Fibroblast of lung (primary cell): ENCODE measurements around the gene BTNL3. TPM values are rescaled to one million over a fixed set of nuclear protein-coding genes. Genes with fewer than 3 reads are reported as not detected.

Experiments used
- DNase-seq, 2 donors: peaks; one replicate each; pipeline versions ENCODE4 v3.0.0 to v3.0.0-alpha.2; 2010; ENCODE audit warnings: low read depth in 2 of 2
- H2AFZ ChIP-seq: 2 replicates; pipeline ENCODE4 v1.5.1; 2012; ENCODE audit warnings: low read length, control low read depth, inconsistent platforms
- H3K27ac ChIP-seq: 2 replicates; pipeline ENCODE4 v1.5.1; 2011; ENCODE audit warnings: low read length, control low read depth; ENCODE audit not compliant: insufficient read depth
- H3K27me3 ChIP-seq: 2 replicates; pipeline ENCODE4 v1.5.1; 2011; ENCODE audit warnings: mild to moderate bottlenecking, low read length; ENCODE audit not compliant: control insufficient read depth, insufficient read depth
- H3K36me3 ChIP-seq: 2 replicates; pipeline ENCODE4 v1.5.1; 2011; ENCODE audit warnings: low read length; ENCODE audit not compliant: control insufficient read depth, insufficient read depth
- H3K4me1 ChIP-seq: 2 replicates; pipeline ENCODE4 v1.5.1; 2011; ENCODE audit warnings: low read length; ENCODE audit not compliant: control insufficient read depth, insufficient read depth; ENCODE audit errors: extremely low read depth
- H3K4me2 ChIP-seq: 2 replicates; pipeline ENCODE4 v1.5.1; 2011; ENCODE audit warnings: low read length, control low read depth; ENCODE audit not compliant: insufficient read depth; ENCODE audit errors: extremely low read depth
- H3K4me3 ChIP-seq, 4 experiments: fragments of 200-600 bp in 1 of 4; sonication (generic) in 1 of 4; replicated peaks in 1 of 4; 2 replicates each; pipeline ENCODE4 v1.5.1; 2011 to 2016; ENCODE audit warnings: low read length in 4 of 4, low read depth in 3 of 4, mild to moderate bottlenecking in 3 of 4, control low read depth in 2 of 4, inconsistent platforms in 1 of 4, mixed read lengths in 1 of 4; ENCODE audit not compliant: insufficient read depth in 1 of 4; ENCODE audit errors: control extremely low read depth in 1 of 4
- H3K79me2 ChIP-seq: 2 replicates; pipeline ENCODE4 v1.5.1; 2012; ENCODE audit warnings: mild to moderate bottlenecking, low read length, inconsistent platforms; ENCODE audit not compliant: control insufficient read depth, insufficient read depth
- H3K9ac ChIP-seq: 2 replicates; pipeline ENCODE4 v1.5.1; 2011; ENCODE audit warnings: mild to moderate bottlenecking, low read length, control low read depth; ENCODE audit not compliant: insufficient read depth
- H3K9me3 ChIP-seq: 2 replicates; pipeline ENCODE4 v1.5.1; 2012; ENCODE audit warnings: low read depth, low read length; ENCODE audit not compliant: control insufficient read depth, insufficient read depth
- H4K20me1 ChIP-seq: 2 replicates; pipeline ENCODE4 v1.5.1; 2011; ENCODE audit warnings: low read length; ENCODE audit not compliant: control insufficient read depth, insufficient read depth; ENCODE audit errors: extremely low read depth
- CTCF ChIP-seq, 2 donors: IDR thresholded peaks in 1 of 2; conservative IDR thresholded peaks in 1 of 2; 1 replicate in 1 of 2; 2 replicates in 1 of 2; pipeline ENCODE4 v1.5.1; 2011 to 2012; ENCODE audit warnings: low read length in 2 of 2, control low read depth in 1 of 2, inconsistent platforms in 1 of 2, low read depth in 1 of 2, mild to moderate bottlenecking in 1 of 2
- EZH2 ChIP-seq: IDR thresholded peaks from 2 replicates; pipeline ENCODE4 v1.5.1; 2012; ENCODE audit warnings: low read length, control low read depth, mild to moderate bottlenecking; ENCODE audit errors: missing control alignments
- polyA plus RNA-seq, 2 donors: library from polyadenylated mRNA; depleted of rRNA in 1 of 2; stranded (reverse) in 1 of 2; unstranded in 1 of 2; fragments of >200 nt; gene quantifications; 2 replicates each; pipeline ENCODE4 v1.2.1, GENCODE V29; 2011 to 2012; ENCODE audit warnings: missing spikeins in 1 of 2
- total RNA-seq: library from RNA; depleted of rRNA; stranded (reverse); fragments of >200 nt; gene quantifications from 2 replicates; pipeline ENCODE4 v1.2.1, GENCODE V29; 2014

BTNL3 gene
- total and polyA plus RNA-seq, 2 donors (not counting 1 experiment from before 2014, with no cell fraction given), result not detected

GRCh38 chr5:180960209-180960608, 28.4 kb upstream of the BTNL3 start:
- Histone ChIP-seq H2AFZ (no peak overlapping the region), H4K20me1 (no peaks in the 10 kb centered on the region), H3K27me3 (no peaks in the 10 kb centered on the region), H3K4me2 (no peak overlapping the region), H3K27ac (no peak overlapping the region), H3K4me1 (no peaks in the 10 kb centered on the region), H3K79me2 (no peaks in the 10 kb centered on the region), H3K36me3 (no peaks in the 10 kb centered on the region), H3K9me3 (no peaks in the 10 kb centered on the region), H3K9ac (no peak overlapping the region), H3K4me3 (no peak overlapping the region)
- no peak for DNase-seq
- TF ChIP-seq EZH2, result no peak
- TF ChIP-seq CTCF (conservative IDR thresholded peaks at IDR 0.05 in 1 of 2, IDR thresholded peaks at IDR 0.05 in 1 of 2; ENCODE audit: low read depth in 1 of 2, low read length in 2 of 2), result no peak

GRCh38 chr5:180969406-180969805, 19.2 kb upstream of the BTNL3 start:
- no peak for TF ChIP-seq EZH2
- Histone ChIP-seq H3K4me3 (no peak overlapping the region), H3K27me3 (no peaks in the 10 kb centered on the region), H4K20me1 (no peaks in the 10 kb centered on the region), H3K9ac (no peak overlapping the region), H3K79me2 (no peaks in the 10 kb centered on the region), H3K4me2 (no peak overlapping the region), H3K4me1 (no peaks in the 10 kb centered on the region), H2AFZ (no peak overlapping the region), H3K9me3 (no peaks in the 10 kb centered on the region), H3K36me3 (no peaks in the 10 kb centered on the region), H3K27ac (no peak overlapping the region)
- no peak for DNase-seq

- Histone ChIP-seq H3K36me3 (no peaks in the 10 kb centered on the region), H3K4me3 (no peak overlapping the region), H3K79me2 (no peaks in the 10 kb centered on the region), H3K4me2 (no peak overlapping the region), H3K27ac (no peak overlapping the region), H3K9ac (no peak overlapping the region), H4K20me1 (no peaks in the 10 kb centered on the region), H3K27me3 (no peaks in the 10 kb centered on the region), H3K9me3 (no peaks in the 10 kb centered on the region), H3K4me1 (no peaks in the 10 kb centered on the region), H2AFZ (no peak overlapping the region)
- no peak for DNase-seq
- TF ChIP-seq EZH2, result no peak
- no peak for TF ChIP-seq CTCF (conservative IDR thresholded peaks at IDR 0.05 in 1 of 2, IDR thresholded peaks at IDR 0.05 in 1 of 2; ENCODE audit: low read depth in 1 of 2, low read length in 2 of 2)
Observed at GRCh38 chr5:180970336-180970735, 18.3 kb upstream of the BTNL3 start.
